Endothelial cell of umbilical vein (primary cell): ENCODE results near the gene SOSTDC1. TPM values are rescaled to one million over a fixed set of nuclear protein-coding genes. Genes with fewer than 3 reads are reported as not detected.

Experiments used
- BruUV-seq: library from RNA; stranded (reverse); fragments of 400-500 nt; replicated peaks from 2 replicates; lab custom pipeline; 2021; lab: Mats Ljungman, UMichigan
- CTCF ChIA-PET: fragments of 300-600, 350-600 bp; sonication (Branson Sonifier 250); formaldehyde crosslinking; loops from one replicate; lab custom pipeline; 2021; ENCODE audit warnings: antibody characterized with exemption, inconsistent platforms; lab: Charles Lee
- POLR2A ChIA-PET: fragments of 300-600, 350-600 bp; sonication (Branson Sonifier 250); formaldehyde crosslinking; loops from one replicate; lab custom pipeline; 2021; ENCODE audit warnings: antibody characterized with exemption, inconsistent platforms; lab: Charles Lee
- DNase-seq: peaks from one replicate; pipeline ENCODE4 v3.0.0-alpha.2; 2011; ENCODE audit warnings: low read depth, low spot score
- FAIRE-seq: peaks from 2 replicates; lab custom pipeline; 2011; peaks lifted over from hg19 to GRCh38; lab: Jason Lieb, UNC
- H2AFZ ChIP-seq: 2 replicates; pipeline ENCODE4 v1.6.0; 2012; ENCODE audit warnings: low read depth, low read length, control low read depth, inconsistent platforms
- H3K27ac ChIP-seq: 2 replicates; pipeline ENCODE4 v1.5.1; 2011; ENCODE audit warnings: low read depth, mild to moderate bottlenecking, control low read depth, low read length, moderate library complexity; ENCODE audit not compliant: insufficient read depth
- H3K27me3 ChIP-seq, 2 experiments: 2 replicates each; pipeline versions ENCODE4 v1.6.0 to v1.6.1; 2011; ENCODE audit warnings: low read length in 2 of 2, mixed read lengths in 1 of 2; ENCODE audit not compliant: control insufficient read depth in 2 of 2, insufficient read depth in 2 of 2
- H3K36me3 ChIP-seq, 2 experiments: 2 replicates in 1 of 2; 3 replicates in 1 of 2; pipeline ENCODE4 v1.5.1; 2011; ENCODE audit warnings: low read length in 2 of 2, mild to moderate bottlenecking in 1 of 2, moderate library complexity in 1 of 2; ENCODE audit not compliant: control insufficient read depth in 2 of 2, insufficient read depth in 2 of 2; ENCODE audit errors: extremely low read depth in 1 of 2
- H3K4me1 ChIP-seq: 3 replicates; pipeline ENCODE4 v1.5.1; 2011; ENCODE audit warnings: mild to moderate bottlenecking, low read length; ENCODE audit not compliant: control insufficient read depth, insufficient read depth; ENCODE audit errors: extremely low read depth
- H3K4me2 ChIP-seq: 2 replicates; pipeline ENCODE4 v1.6.1; 2011; ENCODE audit warnings: low read length, control low read depth, mixed read lengths; ENCODE audit not compliant: insufficient read depth
- H3K4me3 ChIP-seq, 3 experiments: fragments of 200-600 bp in 1 of 3; sonication (generic), shearing (Covaris generic) in 1 of 3; replicated peaks in 1 of 3; 2 replicates each; pipeline ENCODE4 v1.5.1; 2011 to 2016; ENCODE audit warnings: control low read depth in 3 of 3, low read length in 3 of 3, mild to moderate bottlenecking in 2 of 3, inconsistent platforms in 1 of 3, low read depth in 1 of 3, moderate library complexity in 1 of 3; ENCODE audit not compliant: insufficient read depth in 1 of 3
- H3K79me2 ChIP-seq: 2 replicates; pipeline ENCODE4 v1.6.0; 2012; ENCODE audit warnings: low read length, inconsistent platforms; ENCODE audit not compliant: control insufficient read depth, insufficient read depth
- H3K9ac ChIP-seq: replicated peaks from 2 replicates; pipeline ENCODE3; 2011; ENCODE audit warnings: low read length, control low read depth; ENCODE audit not compliant: insufficient read depth; ENCODE audit errors: extremely low read depth
- H3K9me1 ChIP-seq: replicated peaks from 3 replicates; pipeline ENCODE4 v1.6.0; 2011; ENCODE audit warnings: mild to moderate bottlenecking, low read length; ENCODE audit not compliant: control insufficient read depth, insufficient read depth; ENCODE audit errors: extremely low read depth
- H3K9me3 ChIP-seq: replicated peaks from 2 replicates; pipeline ENCODE4 v1.5.1; 2012; ENCODE audit warnings: low read length, inconsistent platforms; ENCODE audit not compliant: control insufficient read depth, insufficient read depth
- H4K20me1 ChIP-seq: replicated peaks from 2 replicates; pipeline ENCODE3; 2011; ENCODE audit warnings: mild to moderate bottlenecking, low read length; ENCODE audit not compliant: control insufficient read depth, insufficient read depth; ENCODE audit errors: extremely low read depth
- CTCF ChIP-seq, 2 donors: IDR thresholded peaks; 1 replicate in 1 of 2; 2 replicates in 1 of 2; pipeline ENCODE4 v1.5.1; 2011; ENCODE audit warnings: low read length in 2 of 2, mild to moderate bottlenecking in 2 of 2, moderate library complexity in 2 of 2, control low read depth in 1 of 2, inconsistent platforms in 1 of 2, low read depth in 1 of 2; ENCODE audit not compliant: insufficient read depth in 1 of 2; ENCODE audit errors: extremely low read depth in 1 of 2
- EZH2 ChIP-seq: IDR thresholded peaks from 2 replicates; pipeline ENCODE4 v1.6.1; 2012; ENCODE audit warnings: borderline replicate concordance, low read depth, mild to moderate bottlenecking, moderate library complexity, low read length, inconsistent platforms; ENCODE audit not compliant: severe bottlenecking
- FOS ChIP-seq: IDR thresholded peaks from 2 replicates; pipeline ENCODE4 v1.6.1; 2011; ENCODE audit warnings: mild to moderate bottlenecking, low read length, moderate library complexity, borderline replicate concordance; ENCODE audit not compliant: insufficient read depth
- GATA2 ChIP-seq: IDR thresholded peaks from 2 replicates; pipeline ENCODE4 v1.7.0; 2011; ENCODE audit warnings: low read depth, mild to moderate bottlenecking, moderate library complexity, mixed read lengths, low read length; ENCODE audit not compliant: insufficient read length, insufficient read depth
- JUN ChIP-seq: IDR thresholded peaks from 2 replicates; pipeline ENCODE4 v1.6.1; 2011; ENCODE audit warnings: borderline replicate concordance, low read depth; ENCODE audit not compliant: insufficient read length, insufficient read depth
- MAX ChIP-seq: IDR thresholded peaks from 2 replicates; pipeline ENCODE4 v1.6.1; 2011; ENCODE audit not compliant: insufficient read depth, insufficient read length
- MYC ChIP-seq: IDR thresholded peaks from one replicate; pipeline ENCODE4 v1.6.1; 2011; ENCODE audit warnings: mild to moderate bottlenecking, low read depth, low read length
- POLR2A ChIP-seq: IDR thresholded peaks from 2 replicates; pipeline ENCODE4 v1.6.1; 2012; ENCODE audit warnings: low read depth, mild to moderate bottlenecking, control low read depth, low read length
- POLR2AphosphoS5 ChIP-seq: IDR thresholded peaks from 2 replicates; pipeline ENCODE4 v1.6.1; 2012; ENCODE audit warnings: low read depth, mild to moderate bottlenecking, control low read depth, low read length, moderate library complexity; ENCODE audit not compliant: insufficient read depth
- dilution Hi-C: fragments of 300-500 bp; cut with MboI; formaldehyde crosslinking; loops from one replicate; pipeline ENCODE4 v1.15.0; 2019; ENCODE audit warnings: low sequenced_read_pairs; ENCODE audit not compliant: extremely low pct_ligation_motif_present
- intact Hi-C: fragments of 100-400 bp; cut with micrococcal nuclease; formaldehyde crosslinking; loops from one replicate; pipeline ENCODE4 v1.10.0; 2022
- polyA plus RNA-seq, 4 experiments: library from polyadenylated mRNA; depleted of rRNA in 3 of 4; stranded (reverse) in 3 of 4; unstranded in 1 of 4; fragments of >200 nt; gene quantifications; 2 replicates each; pipeline versions ENCODE4 v1.2.1 to v1.2.3, GENCODE V29; 2011 to 2012; ENCODE audit warnings: missing spikeins in 1 of 4
- total RNA-seq: library from RNA; stranded (reverse); gene quantifications from 2 replicates; pipeline ENCODE4 v1.2.3, GENCODE V29; 2021

Gene SOSTDC1
- total and polyA plus RNA-seq, 2 donors (not counting 3 experiments of a cell fraction or from before 2014, with no cell fraction given): not detected

- Histone ChIP-seq H3K4me2 (no peak overlapping the region), H3K79me2 (no peaks in the 10 kb centered on the region), H3K36me3 (no peaks in the 10 kb centered on the region), H3K4me1 (no peaks in the 10 kb centered on the region), H3K9me1 (no peaks in the 10 kb centered on the region), H4K20me1 (no peaks in the 10 kb centered on the region), H3K9me3 (no peaks in the 10 kb centered on the region), H3K9ac (no peak overlapping the region), H3K27me3 (no peaks in the 10 kb centered on the region), H3K4me3 (no peak overlapping the region), H2AFZ (no peak overlapping the region), H3K27ac (no peak overlapping the region)
- CTCF ChIA-PET: no interaction called here
- DNase-seq (no peak), FAIRE-seq (no peak)
- no TSS peak for BruUV-seq
- POLR2A ChIA-PET: no interaction called here
- intact Hi-C loops (no loop called here), dilution Hi-C loops (no loop called here)
- no peak for TF ChIP-seq GATA2
- TF ChIP-seq JUN: no peak
- no peak for TF ChIP-seq FOS
- TF ChIP-seq EZH2: no peak
- TF ChIP-seq POLR2A: no peak
- no peak for TF ChIP-seq POLR2AphosphoS5
- no peak for TF ChIP-seq MYC
- TF ChIP-seq CTCF (IDR thresholded peaks at IDR 0.05; ENCODE audit: extremely low read depth in 1 of 2, insufficient read depth in 1 of 2, low read depth in 1 of 2, low read length in 2 of 2): no peak
- TF ChIP-seq MAX: no peak
These were observed 13.6 kb upstream of the SOSTDC1 start for GRCh38 chr7:16479161-16479560.
